GM19452 (cell line): ENCODE data around the gene MYBPC2.

Source experiments
- ATAC-seq: cut with Tn5 transposase; IDR thresholded peaks from one replicate; pipeline ENCODE4 v1.9.1; 2021; ENCODE audit not compliant: unreplicated experiment

Gene MYBPC2

GRCh38 chr19:50409347-50409746 lies 23.3 kb upstream of the MYBPC2 start:
- no peak for ATAC-seq

GRCh38 chr19:50410109-50410508 lies 22.6 kb upstream of the MYBPC2 start:
- ATAC-seq = no peak

GRCh38 chr19:50412419-50412818 lies 20.3 kb upstream of the MYBPC2 start:
- no peak for ATAC-seq

GRCh38 chr19:50413096-50413495 lies 19.6 kb upstream of the MYBPC2 start:
- no peak for ATAC-seq

- ATAC-seq = no peak
These were observed 19.2 kb upstream of the MYBPC2 start for GRCh38 chr19:50413531-50413930.

- no peak for ATAC-seq
These were observed 17.6 kb upstream of the MYBPC2 start for GRCh38 chr19:50414864-50415660.

GRCh38 chr19:50415661-50416033 lies 17.0 kb upstream of the MYBPC2 start:
- ATAC-seq = no peak

GRCh38 chr19:50416034-50416977 lies 16.4 kb upstream of the MYBPC2 start:
- ATAC-seq = no peak

GRCh38 chr19:50417111-50418081 lies 15.3 kb upstream of the MYBPC2 start:
- ATAC-seq = no peak

GRCh38 chr19:50418176-50419021 lies 14.3 kb upstream of the MYBPC2 start, which contains the start of gene SPIB:
Gene SPIB, plus strand, starts transcription at chr19:50418938. Its CDS starts 25 bp downstream, at chr19:50418963.
- no peak for ATAC-seq

- ATAC-seq = no peak
These were observed 13.6 kb upstream of the MYBPC2 start for GRCh38 chr19:50419022-50419579.

- no peak for ATAC-seq
These were observed 13.1 kb upstream of the MYBPC2 start for GRCh38 chr19:50419580-50420035.

- ATAC-seq = no peak
These were observed 12.6 kb upstream of the MYBPC2 start for GRCh38 chr19:50420127-50420526.

GRCh38 chr19:50420808-50421207 lies 11.9 kb upstream of the MYBPC2 start:
- no peak for ATAC-seq

- no peak for ATAC-seq
These were observed 10.1 kb upstream of the MYBPC2 start for GRCh38 chr19:50422397-50423278.

GRCh38 chr19:50423279-50424113 lies 9.2 kb upstream of the MYBPC2 start:
- no peak for ATAC-seq

GRCh38 chr19:50425581-50425980 lies 7.1 kb upstream of the MYBPC2 start:
- no peak for ATAC-seq
